Left kidney (tissue), 2 donors: ENCODE measurements around the gene ISM1. TPM values are rescaled to one million over a fixed set of nuclear protein-coding genes. Genes with fewer than 3 reads are reported as not detected.

Experiments used
- DNase-seq: peaks from one replicate; pipeline ENCODE4 v3.0.0-alpha.2; 2013
- polyA plus RNA-seq: library from polyadenylated mRNA; unstranded; fragments of 120-200 nt; gene quantifications from one replicate; pipeline ENCODE4 v1.2.1, GENCODE V29; 2013; ENCODE audit not compliant: insufficient read length

ISM1 gene
- polyA plus RNA-seq, 1 donor, result 4.3 TPM

- no peak for DNase-seq
Observed at GRCh38 chr20:13255356-13255755, 34.3 kb downstream of the ISM1 start.

GRCh38 chr20:13256606-13257005, 35.5 kb downstream of the ISM1 start:
- DNase-seq, result no peak

DNA sequence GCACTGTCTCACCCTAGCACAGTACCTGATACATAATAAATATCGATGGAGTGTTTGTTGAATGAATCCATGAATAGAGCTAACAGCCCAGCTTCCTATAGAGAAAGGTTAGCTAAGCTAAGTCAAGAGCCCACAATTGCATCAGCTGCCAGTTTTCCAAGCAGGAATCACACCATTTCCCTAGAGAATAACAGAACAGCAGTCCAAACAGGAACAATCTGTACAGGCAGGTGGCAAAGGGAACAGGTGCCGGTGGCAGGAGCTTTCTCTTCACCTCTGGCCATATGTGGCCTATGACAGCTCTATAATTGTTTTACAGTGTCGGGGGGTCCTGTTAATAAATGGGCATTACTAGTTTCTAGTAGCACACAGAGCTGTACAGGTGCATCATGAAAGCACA, 38.8 kb downstream of the ISM1 start:
- no peak for DNase-seq

GRCh38 chr20:13260650-13261279, 39.7 kb downstream of the ISM1 start:
- DNase-seq, result no peak

DNA sequence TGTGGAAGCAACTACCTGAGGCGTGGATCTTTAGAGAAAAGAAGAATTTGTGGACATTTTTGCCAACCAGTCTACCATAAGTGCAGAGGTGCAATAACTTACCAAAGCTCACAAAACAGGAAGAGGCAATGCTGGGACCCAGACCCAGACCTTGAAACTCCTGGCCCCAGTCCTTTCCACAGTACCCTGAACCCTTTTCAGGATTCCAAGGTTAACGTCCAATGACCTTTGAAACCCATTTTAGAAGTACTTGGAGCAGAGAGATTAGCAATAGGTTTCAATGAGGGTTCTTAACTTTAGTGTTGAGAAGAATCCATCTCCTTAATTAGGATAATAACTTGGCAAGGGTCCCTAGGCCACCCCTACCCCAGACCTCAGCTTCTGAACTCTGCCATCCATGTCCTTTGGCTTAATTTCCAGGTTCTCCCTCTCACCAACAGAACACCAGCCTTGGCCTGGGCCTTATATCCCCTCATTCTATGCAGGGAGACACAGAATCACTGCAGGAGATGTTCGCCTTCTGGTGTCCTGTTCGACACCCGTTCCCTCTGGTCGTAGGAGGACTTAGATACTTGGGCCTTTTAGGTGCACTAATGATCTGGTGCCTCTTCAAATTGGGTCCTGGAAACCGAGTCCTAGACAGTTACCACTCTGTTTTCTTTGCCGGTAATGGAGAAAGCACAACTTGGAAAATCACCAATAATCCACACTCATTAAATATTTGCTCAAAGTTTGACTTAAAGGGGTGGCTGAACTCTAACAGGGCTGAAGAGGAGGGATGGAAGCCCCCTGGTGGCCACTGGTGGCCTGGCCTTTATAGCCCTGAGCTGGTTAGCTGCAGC, 40.6 kb downstream of the ISM1 start:
- DNase-seq, result no peak

DNA sequence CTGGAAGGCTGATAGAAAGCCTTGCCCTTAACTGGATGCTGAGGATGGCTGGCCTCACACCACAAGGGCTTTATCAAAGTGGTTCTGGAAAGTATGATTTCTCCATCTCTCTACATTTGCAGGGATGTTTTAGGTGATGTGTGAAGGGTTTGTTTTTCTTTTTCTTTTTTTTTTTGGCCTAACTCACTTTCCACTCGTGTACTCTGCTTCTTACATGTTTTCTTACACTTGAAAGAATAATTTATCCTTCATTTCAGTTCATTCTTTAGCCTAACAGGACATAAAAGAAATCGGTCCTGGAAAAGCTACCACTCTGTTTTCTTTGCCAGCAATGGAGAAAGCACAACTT, 41.2 kb downstream of the ISM1 start:
- no peak for DNase-seq

GRCh38 chr20:13262671-13263360, 41.7 kb downstream of the ISM1 start:
- DNase-seq, result no peak

DNA sequence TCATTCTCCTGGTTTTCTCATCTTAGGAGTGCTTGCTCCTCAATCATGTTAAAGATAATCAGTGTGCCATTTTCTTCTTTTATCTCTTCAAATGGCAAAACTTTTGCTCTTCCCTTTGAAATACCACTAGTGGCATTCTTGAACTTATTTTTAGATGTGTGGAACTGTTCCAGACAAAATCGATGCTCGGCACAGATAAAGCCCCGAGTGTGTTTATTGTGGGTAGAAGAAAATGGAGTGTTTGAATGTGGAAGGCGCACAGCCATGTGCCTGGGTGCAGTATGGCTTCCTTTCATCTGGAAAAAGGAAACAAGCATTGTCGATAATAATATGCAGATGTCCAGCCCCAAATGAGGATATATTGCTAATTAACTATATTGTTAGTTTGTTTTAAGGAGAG, 42.4 kb downstream of the ISM1 start:
- DNase-seq, result no peak

DNA sequence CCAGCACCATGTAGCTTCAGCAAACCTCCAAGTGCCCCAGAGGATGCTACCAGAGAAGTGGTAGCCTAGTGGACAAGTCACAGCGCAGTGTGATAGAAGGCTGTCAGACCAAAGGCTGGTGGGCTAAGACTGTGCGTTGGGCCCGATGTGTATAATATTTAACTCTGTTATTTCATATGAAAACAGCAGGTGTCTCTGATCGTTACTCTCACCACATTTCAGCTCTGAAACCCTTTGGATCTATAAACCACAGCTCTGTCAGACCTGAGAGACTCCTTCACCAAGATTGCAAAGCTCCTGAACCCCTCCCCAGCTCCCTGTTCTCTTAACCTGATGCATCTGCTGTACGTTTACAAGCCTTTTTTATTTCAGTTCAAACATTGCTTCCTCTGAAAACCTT, 43.8 kb downstream of the ISM1 start:
- no peak for DNase-seq

- no peak for DNase-seq
Observed at GRCh38 chr20:13265941-13266340, 44.9 kb downstream of the ISM1 start.

- DNase-seq, result no peak
Observed at GRCh38 chr20:13267231-13267630, 46.2 kb downstream of the ISM1 start.

- DNase-seq, result no peak
Observed at GRCh38 chr20:13268953-13269352, 47.9 kb downstream of the ISM1 start.

DNA sequence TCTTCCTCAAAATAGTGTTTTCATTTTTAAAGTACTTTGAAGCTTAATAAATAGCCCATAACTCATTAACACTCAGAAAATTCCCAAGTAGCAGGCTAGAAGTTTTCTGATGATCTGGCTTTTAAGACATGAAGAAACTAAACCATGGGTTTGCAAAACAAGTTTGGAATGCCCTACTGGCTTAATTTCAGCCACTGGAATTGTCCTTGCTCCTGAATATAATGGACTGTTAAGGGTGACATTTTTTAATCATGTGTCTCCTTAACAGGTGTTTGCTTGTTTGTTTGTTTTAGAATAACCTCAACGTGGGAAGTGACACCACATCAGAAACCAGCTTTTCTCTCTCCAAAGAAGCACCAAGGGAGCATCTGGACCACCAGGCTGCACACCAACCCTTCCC, 49.1 kb downstream of the ISM1 start:
- no peak for DNase-seq

DNA sequence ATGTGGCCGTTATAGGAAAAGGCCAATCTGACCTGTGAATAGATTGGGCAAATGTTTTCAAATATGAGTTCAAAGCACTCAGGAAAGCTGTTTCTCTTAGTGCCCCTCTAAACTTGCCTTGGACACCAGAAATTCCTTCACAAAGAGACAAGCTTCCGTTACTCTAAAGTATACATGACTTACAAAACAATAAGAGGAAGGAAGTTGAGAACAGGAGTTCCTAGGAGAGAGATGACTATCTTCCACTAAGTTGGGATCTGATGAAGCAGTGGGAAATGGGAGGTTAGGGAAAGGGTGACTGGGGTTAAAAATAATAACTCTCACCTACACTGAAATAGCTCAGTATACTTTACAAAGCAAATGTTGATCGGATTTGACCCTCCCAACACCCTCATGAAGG, 50.0 kb downstream of the ISM1 start:
- no peak for DNase-seq

DNA sequence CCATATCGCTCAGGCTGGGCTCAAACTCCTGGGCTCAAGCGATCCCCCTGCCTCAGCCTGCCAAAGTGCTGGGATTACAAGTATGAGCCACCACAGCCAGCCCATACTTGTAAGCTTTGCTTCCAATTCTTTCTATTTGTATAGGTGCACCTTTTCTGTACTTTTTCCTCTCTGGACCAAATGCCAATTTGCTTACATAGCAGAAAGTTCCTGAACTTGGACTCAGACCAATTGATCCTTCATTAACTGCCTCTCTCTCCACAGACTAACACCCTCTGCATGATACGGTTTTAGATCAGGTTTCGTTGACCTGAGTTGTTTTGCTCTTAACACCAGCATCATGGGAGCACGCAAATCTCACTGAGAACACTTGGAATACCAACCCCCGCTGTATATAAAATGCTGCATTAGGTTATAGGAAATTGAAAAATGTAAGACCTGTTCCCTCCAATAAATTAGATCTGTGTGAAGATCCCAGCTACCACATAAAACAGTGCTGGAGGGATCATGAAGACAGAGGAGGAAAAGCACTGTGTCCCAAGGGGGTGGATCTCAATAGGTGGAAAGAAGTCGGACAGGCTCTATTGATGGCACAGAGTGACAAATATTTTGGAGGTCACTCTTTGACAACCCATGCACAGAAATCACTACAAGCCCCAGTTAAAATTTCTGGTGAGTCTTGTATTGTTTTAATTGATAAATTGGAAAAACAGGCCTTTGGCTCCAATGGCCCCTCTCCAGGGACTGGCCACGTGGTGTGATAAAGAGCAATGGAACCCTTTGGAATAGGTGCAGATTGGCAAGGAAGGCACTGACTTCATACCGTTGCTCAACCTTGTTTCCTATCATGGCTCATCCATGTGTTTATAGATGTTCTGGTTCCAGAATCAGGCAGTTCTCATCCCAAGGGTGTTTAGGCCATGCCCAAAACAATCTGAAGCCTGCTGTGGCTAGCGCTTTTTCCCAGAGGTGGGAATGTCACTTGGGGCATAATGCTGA, 51.2 kb downstream of the ISM1 start:
- DNase-seq, result no peak

DNA sequence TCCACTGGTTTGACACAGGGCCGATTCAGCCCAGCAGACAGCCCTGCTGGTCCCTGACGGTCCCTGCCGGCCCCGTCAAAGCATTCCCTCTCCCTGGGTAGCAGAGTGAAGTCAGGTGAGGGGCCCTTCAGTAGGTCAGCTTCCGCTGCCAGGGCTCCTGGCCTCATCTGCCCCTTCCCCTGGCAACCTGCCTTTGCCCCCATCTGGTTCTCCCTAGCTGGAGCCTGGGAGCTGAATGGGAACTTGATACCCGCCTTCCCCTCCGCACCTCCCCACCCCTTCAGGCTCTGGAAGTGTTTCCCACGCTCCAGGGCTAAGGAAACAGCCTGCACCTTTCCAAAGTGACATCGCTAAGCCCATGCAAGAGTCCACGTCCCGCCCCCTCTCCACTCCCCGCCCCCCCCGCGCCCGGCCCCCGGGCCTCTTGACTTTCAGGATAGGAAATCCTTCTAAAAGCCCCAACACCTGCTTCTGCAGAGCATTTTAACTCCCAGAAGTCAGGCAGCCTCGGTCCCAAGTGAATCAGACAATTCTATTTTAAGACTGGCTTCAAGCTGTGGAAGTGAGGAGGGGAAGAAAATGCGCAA, 53.3 kb downstream of the ISM1 start:
- peak; percentile 46 for DNase-seq

- DNase-seq, result no peak
Observed at GRCh38 chr20:13276945-13277541, 56.0 kb downstream of the ISM1 start.

DNA sequence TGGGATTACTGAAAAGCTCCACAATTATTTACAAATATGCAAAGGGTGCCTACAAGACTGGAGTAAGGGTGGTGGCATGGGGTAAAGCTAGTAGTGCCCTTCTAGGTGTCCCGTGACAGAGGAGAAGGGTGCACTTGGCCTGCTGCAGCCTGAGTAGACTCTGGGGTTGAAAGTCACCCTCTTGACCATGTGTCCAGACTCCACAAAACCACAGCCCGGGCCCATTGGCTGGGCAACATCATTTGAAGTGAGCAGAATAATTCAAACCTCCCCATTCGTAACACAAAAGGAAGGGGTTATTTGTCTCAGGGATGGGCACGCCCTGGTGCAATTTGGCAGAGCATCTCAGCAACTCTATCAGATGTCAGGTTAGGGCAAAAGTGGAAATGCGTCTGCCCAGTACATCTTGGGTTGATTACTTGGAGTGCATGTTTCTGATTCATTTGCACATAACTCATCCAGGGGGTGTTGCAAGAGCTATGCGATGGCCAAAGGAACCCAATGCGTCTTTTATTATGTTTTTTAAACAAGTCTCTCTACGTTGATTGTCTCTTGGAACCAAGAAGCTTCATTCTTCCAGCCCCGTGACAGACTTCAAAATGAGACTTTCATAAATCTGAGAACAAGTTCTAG, 56.7 kb downstream of the ISM1 start:
- DNase-seq, result no peak

- DNase-seq, result no peak
Observed at GRCh38 chr20:13278812-13279570, 57.9 kb downstream of the ISM1 start.
